ENCODE results near the gene ZCCHC24.

ZCCHC24 gene

DNA sequence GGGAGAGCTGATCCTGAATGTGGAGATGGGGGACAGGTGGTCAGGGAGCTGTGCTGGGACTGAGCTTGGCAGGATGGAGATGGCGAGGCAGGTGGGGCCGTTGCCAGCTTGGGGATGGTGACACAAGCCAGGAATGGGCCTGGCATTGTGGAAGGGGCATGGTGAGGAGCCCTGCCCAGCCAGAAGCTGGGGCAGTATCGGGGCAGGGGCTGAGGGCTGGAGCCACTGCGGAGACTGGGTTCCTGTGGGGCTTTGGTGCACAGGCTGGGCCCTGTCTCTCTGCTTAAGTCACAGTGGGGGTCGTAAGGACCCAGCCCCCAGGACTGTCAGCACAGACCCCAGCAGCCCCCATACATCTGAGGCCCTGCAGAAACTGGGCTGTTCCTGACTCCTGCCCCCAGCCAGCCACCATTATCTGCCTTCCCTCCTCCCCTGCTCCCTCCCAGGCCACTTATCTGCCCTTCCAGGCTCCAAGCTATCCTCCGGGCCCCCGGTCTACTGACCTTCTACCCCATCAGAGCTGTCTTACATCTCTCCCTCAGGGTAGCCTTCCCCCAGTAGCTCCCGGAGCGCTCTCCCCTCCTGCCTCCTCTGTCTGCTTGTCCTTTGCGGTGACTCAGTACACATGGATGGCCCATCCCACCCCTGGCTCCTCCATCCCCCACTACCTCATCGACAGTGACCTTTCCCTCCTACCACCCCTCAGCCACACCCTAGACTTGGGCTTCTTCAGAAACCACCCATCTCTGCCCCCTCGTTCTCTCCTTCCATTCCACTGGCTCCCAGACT, 54.0 kb downstream of the ZCCHC24 start:
- TF ChIP-seq ZNF274 (IDR thresholded peaks at IDR 0.05; ENCODE audit: low read depth, low read length), result no peak
- no peak for DNase-seq (ENCODE audit: low read depth, low spot score)

DNA sequence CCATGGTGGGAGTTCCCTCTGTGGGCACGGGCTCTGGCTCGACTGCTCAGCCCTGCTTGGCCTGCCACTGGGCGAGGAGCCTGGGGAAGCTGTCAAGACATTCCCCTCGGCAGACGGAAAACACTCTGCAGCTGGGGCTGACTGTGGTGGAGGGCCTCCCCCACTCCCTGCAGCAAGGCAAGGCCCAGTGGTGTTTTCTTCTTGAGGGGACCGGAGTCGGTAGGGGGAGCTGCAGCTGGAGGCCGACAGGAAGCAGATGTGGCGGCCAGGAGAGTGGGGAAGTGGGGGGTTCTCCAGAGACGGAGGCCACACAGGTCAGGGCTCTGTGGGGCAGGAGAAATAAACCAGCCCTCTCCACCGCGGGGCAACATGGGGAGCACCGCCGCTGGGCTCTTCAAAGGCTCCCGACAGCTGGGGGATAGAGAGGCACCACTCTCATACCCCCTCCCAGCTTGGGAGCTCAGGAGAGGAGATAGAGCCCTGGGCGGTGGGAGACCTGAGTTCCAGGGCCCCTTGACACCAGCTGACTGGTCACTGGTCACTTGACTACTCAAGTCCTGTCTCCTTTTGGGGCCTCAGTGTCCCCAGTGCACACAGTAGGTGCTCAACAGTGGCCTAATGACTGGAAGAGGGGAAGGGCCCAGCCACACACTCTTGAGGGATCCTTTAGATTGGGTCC, 54.7 kb downstream of the ZCCHC24 start:
- Histone ChIP-seq H3K9ac (ENCODE audit: insufficient read length, low read depth) (no peak overlapping the region), H3K27me3 (ENCODE audit: insufficient read depth, insufficient read length) (no peaks in the 10 kb centered on the region), H3K9me3 (ENCODE audit: insufficient read depth, low read length) (no peaks in the 10 kb centered on the region), H3K4me3 (ENCODE audit: insufficient read length, low read depth) (no peak overlapping the region), H3K4me1 (ENCODE audit: insufficient read depth, insufficient read length) (no peaks in the 10 kb centered on the region), H3K36me3 (ENCODE audit: insufficient read depth, insufficient read length, low read length) (peaks cover 12% of the 10 kb centered on the region)
- TF ChIP-seq ZNF274 (IDR thresholded peaks at IDR 0.05; ENCODE audit: low read depth, low read length), result no peak
- no peak for TF ChIP-seq YY1 (IDR thresholded peaks at IDR 0.05; ENCODE audit: insufficient read depth, insufficient read length)
- no peak for TF ChIP-seq SUZ12 (IDR thresholded peaks at IDR 0.05; ENCODE audit: extremely low read depth, insufficient read depth, insufficient read length)
- no peak for DNase-seq (ENCODE audit: low read depth, low spot score)

More for the DNA sequence above, 54.0 kb downstream of the ZCCHC24 start:
- Histone ChIP-seq H3K4me3 (ENCODE audit: insufficient read length, low read depth) (no peak overlapping the region), H3K9ac (ENCODE audit: insufficient read length, low read depth) (no peak overlapping the region), H3K9me3 (ENCODE audit: insufficient read depth, low read length) (no peaks in the 10 kb centered on the region), H3K4me1 (ENCODE audit: insufficient read depth, insufficient read length) (no peaks in the 10 kb centered on the region), H3K27me3 (ENCODE audit: insufficient read depth, insufficient read length) (no peaks in the 10 kb centered on the region), H3K36me3 (ENCODE audit: insufficient read depth, insufficient read length, low read length) (peaks cover 15% of the 10 kb centered on the region)

DNA sequence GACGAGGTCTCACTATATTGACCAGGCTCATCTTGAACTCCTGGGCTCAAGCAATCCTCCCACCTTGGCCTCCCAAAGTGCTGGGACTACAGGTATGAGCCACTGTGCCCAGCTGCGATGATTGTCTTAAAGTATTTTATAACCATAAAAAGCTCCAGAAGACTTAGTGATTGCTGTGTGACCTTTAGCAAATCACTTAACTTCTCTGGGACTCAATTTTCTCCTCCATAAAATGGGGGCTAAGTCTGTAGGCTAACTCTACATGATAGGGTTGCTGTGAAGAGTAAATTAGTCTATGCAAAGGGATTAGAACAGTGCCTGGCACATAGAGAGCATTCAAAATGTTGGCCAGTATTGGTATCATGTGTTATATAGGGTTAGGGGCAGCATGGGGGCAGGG, 55.4 kb downstream of the ZCCHC24 start:
- no peaks in the 10 kb centered on the region for H3K4me1 ChIP-seq (ENCODE audit: insufficient read depth, insufficient read length)
- H3K27me3 ChIP-seq (ENCODE audit: insufficient read depth, insufficient read length), result no peaks in the 10 kb centered on the region
- peaks cover 12% of the 10 kb centered on the region for H3K36me3 ChIP-seq (ENCODE audit: insufficient read depth, insufficient read length, low read length)
- no peak for TF ChIP-seq ZNF274 (IDR thresholded peaks at IDR 0.05; ENCODE audit: low read depth, low read length)
- TF ChIP-seq SUZ12 (IDR thresholded peaks at IDR 0.05; ENCODE audit: extremely low read depth, insufficient read depth, insufficient read length), result no peak
- no peak for TF ChIP-seq YY1 (IDR thresholded peaks at IDR 0.05; ENCODE audit: insufficient read depth, insufficient read length)
- H3K9ac ChIP-seq (ENCODE audit: insufficient read length, low read depth), result no peak overlapping the region
- H3K4me3 ChIP-seq (ENCODE audit: insufficient read length, low read depth), result no peak overlapping the region
- DNase-seq (ENCODE audit: low read depth, low spot score), result no peak
- no peaks in the 10 kb centered on the region for H3K9me3 ChIP-seq (ENCODE audit: insufficient read depth, low read length)

DNA sequence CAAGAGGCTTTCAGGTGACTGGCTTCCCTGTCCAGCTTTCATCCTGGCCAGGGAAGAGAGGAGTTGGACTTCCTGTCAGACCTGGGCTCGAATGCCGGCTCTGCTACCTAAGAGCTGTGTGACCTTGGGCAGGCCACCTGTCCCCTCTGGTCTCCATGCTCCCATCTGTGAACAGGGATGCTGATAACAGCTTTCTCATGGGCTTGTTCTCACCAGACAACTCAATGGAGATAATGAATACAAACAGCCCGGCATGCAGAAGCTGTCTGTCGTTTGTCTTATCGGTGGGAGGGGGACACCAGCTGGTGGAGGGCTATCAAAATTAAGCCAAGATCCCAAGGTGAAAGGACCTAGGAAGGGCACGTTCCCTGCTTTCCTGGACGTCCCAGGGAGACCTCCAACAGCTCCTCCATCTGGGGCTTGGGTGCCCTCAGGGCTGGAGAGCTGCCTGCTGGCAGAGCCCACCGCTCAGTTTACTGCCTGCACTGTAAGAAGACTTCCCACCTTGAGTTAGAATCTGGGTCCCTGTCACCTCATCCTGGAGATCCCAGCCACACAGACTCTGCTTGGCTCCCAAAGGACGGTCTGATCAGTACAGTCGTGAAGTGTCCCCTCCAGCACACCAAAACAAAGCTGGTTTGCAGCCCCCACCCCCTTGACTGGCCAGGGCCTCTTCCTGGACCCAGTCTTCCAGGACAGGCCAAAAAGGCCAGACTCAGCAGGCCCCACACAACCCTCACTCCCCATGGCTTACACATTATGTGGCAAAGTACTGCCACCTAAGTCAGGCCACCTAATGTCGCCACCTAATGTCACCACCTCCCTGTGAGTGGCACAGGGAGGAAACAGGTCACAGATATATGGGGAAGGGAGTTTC, 57.2 kb downstream of the ZCCHC24 start:
- no peak overlapping the region for H3K9ac ChIP-seq (ENCODE audit: insufficient read length, low read depth)
- no peak for TF ChIP-seq SUZ12 (IDR thresholded peaks at IDR 0.05; ENCODE audit: extremely low read depth, insufficient read depth, insufficient read length)
- no peak for TF ChIP-seq ZNF274 (IDR thresholded peaks at IDR 0.05; ENCODE audit: low read depth, low read length)
- no peak for TF ChIP-seq YY1 (IDR thresholded peaks at IDR 0.05; ENCODE audit: insufficient read depth, insufficient read length)
- H3K4me1 ChIP-seq (ENCODE audit: insufficient read depth, insufficient read length), result no peaks in the 10 kb centered on the region
- no peak overlapping the region for H3K4me3 ChIP-seq (ENCODE audit: insufficient read length, low read depth)
- H3K9me3 ChIP-seq (ENCODE audit: insufficient read depth, low read length), result no peaks in the 10 kb centered on the region
- peaks cover 5% of the 10 kb centered on the region for H3K36me3 ChIP-seq (ENCODE audit: insufficient read depth, insufficient read length, low read length)
- no peaks in the 10 kb centered on the region for H3K27me3 ChIP-seq (ENCODE audit: insufficient read depth, insufficient read length)
- DNase-seq (ENCODE audit: low read depth, low spot score), result no peak

DNA sequence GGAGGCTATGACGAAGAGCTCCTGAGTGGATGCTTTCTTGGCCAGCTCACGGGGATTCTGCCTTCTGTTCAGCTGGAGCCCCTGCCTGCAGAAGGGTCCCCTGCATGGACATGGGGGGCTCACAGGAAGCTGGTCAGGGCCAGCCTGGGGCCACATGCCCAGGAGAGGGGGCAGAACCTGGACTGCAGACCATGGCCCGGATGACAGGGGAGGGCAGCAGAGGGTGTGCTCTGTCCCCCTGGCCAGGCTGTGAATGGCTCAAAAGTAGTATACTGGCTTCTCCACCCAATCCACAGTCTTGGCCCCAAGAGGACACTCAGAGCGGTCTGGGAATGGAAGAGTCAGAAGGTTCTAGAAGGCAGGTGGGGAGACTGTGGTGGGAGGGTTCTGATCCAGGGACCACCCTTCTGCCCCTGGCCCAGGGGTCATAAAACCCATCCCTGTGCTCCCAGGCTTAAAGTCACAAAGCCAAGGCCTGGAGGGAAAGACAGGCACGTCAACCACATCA, 57.9 kb downstream of the ZCCHC24 start:
- no peak for DNase-seq (ENCODE audit: low read depth, low spot score)
- no peak overlapping the region for H3K9ac ChIP-seq (ENCODE audit: insufficient read length, low read depth)
- no peaks in the 10 kb centered on the region for H3K4me1 ChIP-seq (ENCODE audit: insufficient read depth, insufficient read length)
- peaks cover 5% of the 10 kb centered on the region for H3K36me3 ChIP-seq (ENCODE audit: insufficient read depth, insufficient read length, low read length)
- no peaks in the 10 kb centered on the region for H3K27me3 ChIP-seq (ENCODE audit: insufficient read depth, insufficient read length)
- TF ChIP-seq ZNF274 (IDR thresholded peaks at IDR 0.05; ENCODE audit: low read depth, low read length) (no peak), SUZ12 (IDR thresholded peaks at IDR 0.05; ENCODE audit: extremely low read depth, insufficient read depth, insufficient read length) (no peak), YY1 (IDR thresholded peaks at IDR 0.05; ENCODE audit: insufficient read depth, insufficient read length) (no peak)
- H3K4me3 ChIP-seq (ENCODE audit: insufficient read length, low read depth), result no peak overlapping the region
- H3K9me3 ChIP-seq (ENCODE audit: insufficient read depth, low read length), result no peaks in the 10 kb centered on the region

DNA sequence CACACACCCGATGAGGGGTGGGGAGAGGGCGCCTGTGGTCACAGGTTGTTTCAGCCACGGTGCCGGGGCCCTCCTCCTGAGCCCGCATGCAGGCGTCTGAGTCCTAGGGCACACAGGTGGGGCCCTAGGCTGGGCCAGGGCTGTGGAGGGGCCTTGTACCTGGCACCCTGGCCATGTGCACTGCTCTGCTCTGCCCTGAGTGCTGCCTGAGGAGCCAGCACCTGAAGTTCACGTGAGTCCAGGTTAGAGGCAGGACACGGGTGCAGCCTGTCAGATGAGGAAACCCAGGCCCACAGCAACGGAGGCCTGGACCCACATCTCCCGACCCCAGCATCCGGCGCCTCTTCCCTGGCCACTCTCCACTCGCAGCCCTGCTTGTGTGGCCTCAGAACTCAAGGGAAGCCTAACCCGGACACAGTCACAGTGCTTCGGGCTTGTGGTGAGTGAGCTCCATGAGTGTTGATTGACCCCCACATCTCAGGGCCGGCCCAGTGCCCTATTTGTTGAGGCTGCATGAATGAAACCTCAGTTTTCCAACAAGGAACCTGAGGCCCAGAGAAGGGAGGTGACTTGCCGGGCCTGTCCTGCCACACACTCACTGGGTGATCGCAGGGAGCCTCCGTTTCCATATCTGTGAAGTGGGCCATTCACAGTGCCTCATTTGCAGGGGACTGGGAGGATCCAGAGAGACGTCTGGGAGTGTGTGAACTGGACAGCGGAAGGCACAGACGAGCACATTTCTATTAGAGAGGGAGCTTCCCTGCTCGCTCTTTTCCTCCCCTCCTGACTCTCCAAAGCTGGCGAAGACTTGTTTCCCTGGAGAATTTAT, 58.6 kb downstream of the ZCCHC24 start:
- TF ChIP-seq YY1 (IDR thresholded peaks at IDR 0.05; ENCODE audit: insufficient read depth, insufficient read length) (no peak), ZNF274 (IDR thresholded peaks at IDR 0.05; ENCODE audit: low read depth, low read length) (no peak), SUZ12 (IDR thresholded peaks at IDR 0.05; ENCODE audit: extremely low read depth, insufficient read depth, insufficient read length) (no peak)
- no peaks in the 10 kb centered on the region for H3K4me1 ChIP-seq (ENCODE audit: insufficient read depth, insufficient read length)
- no peak overlapping the region for H3K4me3 ChIP-seq (ENCODE audit: insufficient read length, low read depth)
- peaks cover 5% of the 10 kb centered on the region for H3K36me3 ChIP-seq (ENCODE audit: insufficient read depth, insufficient read length, low read length)
- no peak overlapping the region for H3K9ac ChIP-seq (ENCODE audit: insufficient read length, low read depth)
- H3K27me3 ChIP-seq (ENCODE audit: insufficient read depth, insufficient read length), result no peaks in the 10 kb centered on the region
- H3K9me3 ChIP-seq (ENCODE audit: insufficient read depth, low read length), result no peaks in the 10 kb centered on the region
- DNase-seq (ENCODE audit: low read depth, low spot score), result no peak

Data from NT2/D1 (cell line).